ENCODE measurements around the gene GRIN2A.

Gene GRIN2A

DNA sequence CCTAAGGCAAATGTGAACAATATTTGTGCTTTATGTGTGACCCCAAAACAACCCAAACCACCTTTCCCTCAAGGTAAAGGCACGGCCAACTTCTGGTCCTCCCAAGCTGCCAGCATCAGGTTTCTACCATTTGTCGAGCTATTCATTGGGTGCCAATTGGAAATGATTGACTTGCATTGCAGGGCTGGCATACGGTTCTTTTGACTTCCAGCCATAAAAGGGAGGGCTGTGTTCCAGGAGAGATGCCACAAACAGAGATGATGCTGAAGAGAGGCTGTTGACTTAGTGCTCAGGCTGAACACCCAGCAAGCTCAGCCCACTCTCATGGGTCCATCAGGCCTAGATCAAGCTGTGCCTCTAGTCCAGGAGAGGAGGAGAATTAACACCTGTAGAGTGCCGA lies 252.4 kb downstream of the GRIN2A start:
- TF ChIP-seq, protein P1, sequence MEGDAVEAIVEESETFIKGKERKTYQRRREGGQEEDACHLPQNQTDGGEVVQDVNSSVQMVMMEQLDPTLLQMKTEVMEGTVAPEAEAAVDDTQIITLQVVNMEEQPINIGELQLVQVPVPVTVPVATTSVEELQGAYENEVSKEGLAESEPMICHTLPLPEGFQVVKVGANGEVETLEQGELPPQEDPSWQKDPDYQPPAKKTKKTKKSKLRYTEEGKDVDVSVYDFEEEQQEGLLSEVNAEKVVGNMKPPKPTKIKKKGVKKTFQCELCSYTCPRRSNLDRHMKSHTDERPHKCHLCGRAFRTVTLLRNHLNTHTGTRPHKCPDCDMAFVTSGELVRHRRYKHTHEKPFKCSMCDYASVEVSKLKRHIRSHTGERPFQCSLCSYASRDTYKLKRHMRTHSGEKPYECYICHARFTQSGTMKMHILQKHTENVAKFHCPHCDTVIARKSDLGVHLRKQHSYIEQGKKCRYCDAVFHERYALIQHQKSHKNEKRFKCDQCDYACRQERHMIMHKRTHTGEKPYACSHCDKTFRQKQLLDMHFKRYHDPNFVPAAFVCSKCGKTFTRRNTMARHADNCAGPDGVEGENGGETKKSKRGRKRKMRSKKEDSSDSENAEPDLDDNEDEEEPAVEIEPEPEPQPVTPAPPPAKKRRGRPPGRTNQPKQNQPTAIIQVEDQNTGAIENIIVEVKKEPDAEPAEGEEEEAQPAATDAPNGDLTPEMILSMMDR (IDR thresholded peaks at IDR 0.05; ENCODE audit: low read depth, low read length, missing control alignments) = no peak
- Histone ChIP-seq H3K27ac (no peak overlapping the region), H3K27me3 (replicated peaks) (no peaks in the 10 kb centered on the region), H3K36me3 (replicated peaks) (no peaks in the 10 kb centered on the region), H3K4me3 (ENCODE audit: low read depth, low read length) (no peak overlapping the region)
- in situ Hi-C loops (cut with HindIII; ENCODE audit: low pct_ligation_motif_present, low sequenced_read_pairs) = no loop called here
- DNase-seq = no peak

DNA sequence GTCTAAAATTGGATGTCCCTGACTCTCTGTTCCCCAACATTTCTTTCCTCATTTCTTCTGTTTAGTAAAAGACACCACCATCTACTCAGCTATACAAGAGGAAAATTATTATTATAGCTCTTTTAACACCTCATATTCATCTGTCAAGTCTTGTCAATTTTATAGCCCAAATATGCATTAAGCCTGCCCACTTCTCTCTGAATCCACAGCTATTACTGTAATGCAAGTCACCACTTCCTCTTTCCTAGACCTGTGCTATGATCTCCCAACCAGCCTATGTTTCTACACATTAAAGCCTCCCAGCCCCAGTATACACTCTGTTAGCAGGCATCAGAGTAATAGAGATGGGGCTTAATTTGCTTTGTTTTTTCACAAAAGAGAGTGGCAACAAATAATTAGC lies 252.9 kb downstream of the GRIN2A start:
- H3K4me3 ChIP-seq (ENCODE audit: low read depth, low read length) = no peak overlapping the region
- TF ChIP-seq, protein P1 (IDR thresholded peaks at IDR 0.05; ENCODE audit: low read depth, low read length, missing control alignments) = no peak
- no peaks in the 10 kb centered on the region for H3K27me3 ChIP-seq (replicated peaks)
- no peak for DNase-seq
- no peak overlapping the region for H3K27ac ChIP-seq
- H3K36me3 ChIP-seq (replicated peaks) = no peaks in the 10 kb centered on the region
- in situ Hi-C loops (cut with HindIII; ENCODE audit: low pct_ligation_motif_present, low sequenced_read_pairs) = no loop called here

DNA sequence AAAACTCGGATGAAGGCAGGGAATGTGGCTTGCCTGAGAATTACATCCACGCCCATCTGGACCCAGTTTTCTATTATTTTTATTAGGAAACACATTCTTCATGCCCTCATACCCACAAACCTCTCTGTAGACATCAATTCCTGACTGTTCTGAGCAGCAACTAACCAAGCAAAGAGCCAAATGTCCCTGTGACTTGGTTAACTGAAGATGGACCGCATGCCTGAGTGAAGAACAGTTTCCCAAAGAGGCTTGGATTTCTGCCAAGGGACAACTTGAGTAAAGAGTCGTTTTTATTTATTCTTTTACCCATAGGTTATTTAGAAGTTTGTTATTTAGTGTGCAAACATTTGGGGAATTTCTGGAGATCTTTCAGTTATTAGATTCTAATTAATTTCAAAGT lies 259.8 kb downstream of the GRIN2A start:
- DNase-seq = no peak
- Histone ChIP-seq H3K27ac (no peak overlapping the region), H3K27me3 (replicated peaks) (no peaks in the 10 kb centered on the region), H3K4me3 (ENCODE audit: low read depth, low read length) (no peak overlapping the region), H3K36me3 (replicated peaks) (no peaks in the 10 kb centered on the region)
- TF ChIP-seq, protein P1 (IDR thresholded peaks at IDR 0.05; ENCODE audit: low read depth, low read length, missing control alignments) = no peak
- in situ Hi-C loops (cut with HindIII; ENCODE audit: low pct_ligation_motif_present, low sequenced_read_pairs) = no loop called here

DNA sequence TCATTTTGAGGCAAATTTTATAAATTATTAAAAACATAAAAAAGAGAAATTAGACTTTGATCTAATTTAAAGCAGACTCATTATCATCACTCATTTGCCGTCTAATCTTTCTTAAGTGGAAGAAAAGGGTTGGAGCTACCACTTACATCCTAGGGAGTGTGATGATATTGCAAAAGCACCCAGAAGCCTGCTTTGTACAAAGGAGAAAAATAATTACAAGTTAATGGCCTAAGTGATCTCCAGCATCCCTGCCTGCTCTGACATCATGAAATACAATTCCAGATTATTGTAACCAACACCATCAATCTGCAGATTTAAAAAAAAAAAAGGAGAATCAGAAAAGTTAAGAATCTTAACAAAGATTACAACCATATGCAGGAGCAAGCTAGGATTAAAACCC lies 260.2 kb downstream of the GRIN2A start:
- TF ChIP-seq, protein P1 (IDR thresholded peaks at IDR 0.05; ENCODE audit: low read depth, low read length, missing control alignments) = no peak
- Histone ChIP-seq H3K36me3 (replicated peaks) (no peaks in the 10 kb centered on the region), H3K27me3 (replicated peaks) (no peaks in the 10 kb centered on the region), H3K27ac (no peak overlapping the region), H3K4me3 (ENCODE audit: low read depth, low read length) (no peak overlapping the region)
- no peak for DNase-seq
- in situ Hi-C loops (cut with HindIII; ENCODE audit: low pct_ligation_motif_present, low sequenced_read_pairs) = no loop called here

DNA sequence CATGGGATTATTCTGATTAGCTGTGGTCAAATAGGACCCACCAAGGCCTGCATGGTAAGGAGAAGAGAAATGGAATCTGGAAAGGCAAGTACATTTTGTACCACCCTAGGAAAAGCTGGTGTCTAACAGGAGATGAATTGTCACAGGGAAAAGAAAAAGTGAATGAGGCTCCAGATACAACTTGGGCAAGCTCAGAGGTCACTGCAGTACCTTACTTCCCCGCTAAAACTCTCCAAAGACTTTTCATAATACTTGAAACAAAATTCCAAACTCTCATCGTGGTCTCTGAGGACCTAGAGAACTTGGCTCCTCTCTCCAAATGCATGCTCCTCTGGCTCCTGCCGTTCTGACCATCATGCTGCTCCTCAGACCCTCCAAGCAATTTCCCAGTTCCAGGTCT lies 262.8 kb downstream of the GRIN2A start:
- Histone ChIP-seq H3K4me3 (ENCODE audit: low read depth, low read length) (no peak overlapping the region), H3K27ac (no peak overlapping the region), H3K27me3 (replicated peaks) (no peaks in the 10 kb centered on the region), H3K36me3 (replicated peaks) (no peaks in the 10 kb centered on the region)
- DNase-seq = no peak
- in situ Hi-C loops (cut with HindIII; ENCODE audit: low pct_ligation_motif_present, low sequenced_read_pairs) = no loop called here
- TF ChIP-seq, protein P1 (IDR thresholded peaks at IDR 0.05; ENCODE audit: low read depth, low read length, missing control alignments) = no peak

DNA sequence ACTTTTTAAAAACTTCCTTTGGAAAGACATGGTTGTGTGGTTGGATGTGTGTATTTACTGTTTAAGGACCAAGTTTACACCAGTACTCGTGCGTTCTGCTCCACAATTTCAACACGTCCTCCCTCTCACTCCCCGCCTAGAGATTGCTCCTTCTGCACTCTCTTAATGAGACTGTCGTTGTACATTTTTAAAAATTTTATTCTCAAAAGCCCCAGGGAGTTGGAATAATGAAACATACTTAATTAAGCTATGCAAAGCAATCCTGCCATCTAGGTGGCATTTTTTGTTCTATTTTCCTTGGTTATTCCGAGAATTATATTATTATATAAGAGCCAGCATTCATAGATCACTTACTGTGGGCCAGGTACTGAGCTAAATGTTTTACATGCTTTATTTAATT lies 264.5 kb downstream of the GRIN2A start:
- Histone ChIP-seq H3K4me3 (ENCODE audit: low read depth, low read length) (no peak overlapping the region), H3K27ac (no peak overlapping the region), H3K27me3 (replicated peaks) (no peaks in the 10 kb centered on the region), H3K36me3 (replicated peaks) (no peaks in the 10 kb centered on the region)
- TF ChIP-seq, protein P1 (IDR thresholded peaks at IDR 0.05; ENCODE audit: low read depth, low read length, missing control alignments) = no peak
- in situ Hi-C loops (cut with HindIII; ENCODE audit: low pct_ligation_motif_present, low sequenced_read_pairs) = no loop called here
- DNase-seq = no peak
